Osteoblast (primary cell): ENCODE data around the gene TNFRSF19. TPM values are rescaled to one million over a fixed set of nuclear protein-coding genes. Genes with fewer than 3 reads are reported as not detected.

Experiments
- DNase-seq: peaks from one replicate; pipeline ENCODE4 v3.0.0; 2011; ENCODE audit warnings: low spot score, mixed read lengths; ENCODE audit not compliant: insufficient read length; ENCODE audit errors: missing footprints
- H2AFZ ChIP-seq: 2 replicates; pipeline ENCODE4 v1.6.0; 2011; ENCODE audit warnings: mild to moderate bottlenecking, low read length
- H3K27ac ChIP-seq: 2 replicates; pipeline ENCODE4 v1.5.1; 2011; ENCODE audit warnings: mild to moderate bottlenecking, low read depth, low read length, moderate library complexity
- H3K27me3 ChIP-seq: 2 replicates; pipeline ENCODE4 v1.6.0; 2012; ENCODE audit warnings: mild to moderate bottlenecking, control low read depth, inconsistent platforms, low read length, moderate library complexity; ENCODE audit not compliant: insufficient read depth
- H3K36me3 ChIP-seq: 2 replicates; pipeline ENCODE4 v1.5.1; 2011; ENCODE audit warnings: mild to moderate bottlenecking, low read length, control low read depth, moderate library complexity; ENCODE audit not compliant: insufficient read depth
- H3K4me1 ChIP-seq: 2 replicates; pipeline ENCODE4 v1.5.1; 2011; ENCODE audit warnings: mild to moderate bottlenecking, low read length, control low read depth, moderate library complexity; ENCODE audit not compliant: insufficient read depth
- H3K4me2 ChIP-seq: 2 replicates; pipeline ENCODE4 v1.6.0; 2011; ENCODE audit warnings: mild to moderate bottlenecking, low read length; ENCODE audit not compliant: insufficient read depth
- H3K4me3 ChIP-seq: fragments of 200-600 bp; sonication (generic); 3 replicates; pipeline ENCODE4 v1.5.1; 2012; ENCODE audit warnings: mild to moderate bottlenecking, low read length, inconsistent platforms; ENCODE audit not compliant: insufficient read depth
- H3K79me2 ChIP-seq: 2 replicates; pipeline ENCODE4 v1.6.0; 2012; ENCODE audit warnings: mild to moderate bottlenecking, low read length, control low read depth, inconsistent platforms; ENCODE audit not compliant: insufficient read depth
- H3K9me3 ChIP-seq: 2 replicates; pipeline ENCODE4 v1.5.1; 2011; ENCODE audit warnings: low read depth, low read length, control low read depth
- H4K20me1 ChIP-seq: 2 replicates; pipeline ENCODE4 v1.6.0; 2012; ENCODE audit warnings: mild to moderate bottlenecking, low read length, control low read depth; ENCODE audit not compliant: insufficient read depth
- total RNA-seq: library from RNA; depleted of rRNA; stranded (reverse); fragments of >200 nt; gene quantifications from 2 replicates; pipeline ENCODE4 v1.2.3, GENCODE V29; 2012
- TF ChIP-seq, protein P1 (sequence below): IDR thresholded peaks from 2 replicates; pipeline ENCODE4 v1.5.1; 2011; ENCODE audit warnings: mild to moderate bottlenecking, low read depth, low read length, moderate library complexity; ENCODE audit errors: extremely low read depth

TNFRSF19 gene
- total RNA-seq, 1 donor, result 73.8 TPM

DNA sequence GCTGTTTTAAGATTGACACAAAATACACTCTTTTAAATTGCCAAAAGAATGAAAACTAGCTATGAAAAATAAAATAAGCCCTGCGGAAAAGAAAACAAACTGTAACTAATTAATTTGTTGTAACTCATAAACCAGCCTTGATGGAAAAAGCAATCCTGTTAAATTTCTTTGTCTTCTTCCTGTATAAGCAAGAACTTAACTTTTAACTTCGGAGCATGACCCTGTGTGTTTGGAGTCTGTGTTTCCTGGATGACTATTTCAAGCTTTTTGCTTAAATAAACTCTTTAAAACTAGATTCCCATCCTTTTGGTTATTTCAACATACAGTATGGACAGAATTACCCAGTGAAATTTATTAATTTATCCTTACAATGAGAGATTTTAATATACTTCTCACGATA lies 122.6 kb downstream of the TNFRSF19 start:
- no peak overlapping the region for H3K4me2 ChIP-seq
- no peak for DNase-seq
- H3K27me3 ChIP-seq, result no peaks in the 10 kb centered on the region
- TF ChIP-seq, protein P1, sequence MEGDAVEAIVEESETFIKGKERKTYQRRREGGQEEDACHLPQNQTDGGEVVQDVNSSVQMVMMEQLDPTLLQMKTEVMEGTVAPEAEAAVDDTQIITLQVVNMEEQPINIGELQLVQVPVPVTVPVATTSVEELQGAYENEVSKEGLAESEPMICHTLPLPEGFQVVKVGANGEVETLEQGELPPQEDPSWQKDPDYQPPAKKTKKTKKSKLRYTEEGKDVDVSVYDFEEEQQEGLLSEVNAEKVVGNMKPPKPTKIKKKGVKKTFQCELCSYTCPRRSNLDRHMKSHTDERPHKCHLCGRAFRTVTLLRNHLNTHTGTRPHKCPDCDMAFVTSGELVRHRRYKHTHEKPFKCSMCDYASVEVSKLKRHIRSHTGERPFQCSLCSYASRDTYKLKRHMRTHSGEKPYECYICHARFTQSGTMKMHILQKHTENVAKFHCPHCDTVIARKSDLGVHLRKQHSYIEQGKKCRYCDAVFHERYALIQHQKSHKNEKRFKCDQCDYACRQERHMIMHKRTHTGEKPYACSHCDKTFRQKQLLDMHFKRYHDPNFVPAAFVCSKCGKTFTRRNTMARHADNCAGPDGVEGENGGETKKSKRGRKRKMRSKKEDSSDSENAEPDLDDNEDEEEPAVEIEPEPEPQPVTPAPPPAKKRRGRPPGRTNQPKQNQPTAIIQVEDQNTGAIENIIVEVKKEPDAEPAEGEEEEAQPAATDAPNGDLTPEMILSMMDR, result no peak
- no peak overlapping the region for H2AFZ ChIP-seq
- no peak overlapping the region for H3K27ac ChIP-seq
- peaks cover 5% of the 10 kb centered on the region for H3K4me1 ChIP-seq
- no peaks in the 10 kb centered on the region for H3K36me3 ChIP-seq
- no peak overlapping the region for H3K4me3 ChIP-seq
- H3K79me2 ChIP-seq, result no peaks in the 10 kb centered on the region
- no peaks in the 10 kb centered on the region for H3K9me3 ChIP-seq
- no peaks in the 10 kb centered on the region for H4K20me1 ChIP-seq

DNA sequence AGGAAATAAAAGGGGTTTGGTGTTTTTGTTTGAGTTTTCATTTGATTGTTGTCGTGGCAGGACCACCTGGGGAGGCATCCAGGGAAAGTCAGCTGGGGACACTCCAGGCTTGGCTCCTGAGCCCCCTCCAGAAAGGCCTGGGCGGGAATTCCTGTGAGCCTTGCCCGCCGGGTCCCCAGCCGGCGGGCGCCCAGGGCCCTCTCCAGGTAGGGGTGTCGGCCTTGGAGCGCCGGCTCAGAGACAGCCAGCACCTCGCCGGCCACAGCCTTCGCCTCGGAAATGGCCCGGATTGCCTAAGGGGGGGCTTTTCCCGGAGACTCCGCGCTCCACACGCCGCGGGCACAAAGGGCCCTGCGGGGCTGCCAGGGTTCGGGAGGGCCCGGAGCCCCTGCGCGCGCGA lies 125.0 kb downstream of the TNFRSF19 start:
- Histone ChIP-seq H3K9me3 (no peaks in the 10 kb centered on the region), H3K4me3 (no peak overlapping the region), H3K27ac (no peak overlapping the region), H3K36me3 (no peaks in the 10 kb centered on the region), H3K4me2 (no peak overlapping the region), H3K27me3 (no peaks in the 10 kb centered on the region), H3K4me1 (peaks cover 12% of the 10 kb centered on the region), H3K79me2 (no peaks in the 10 kb centered on the region), H4K20me1 (no peaks in the 10 kb centered on the region), H2AFZ (no peak overlapping the region)
- no peak for DNase-seq
- TF ChIP-seq, protein P1, result no peak

DNA sequence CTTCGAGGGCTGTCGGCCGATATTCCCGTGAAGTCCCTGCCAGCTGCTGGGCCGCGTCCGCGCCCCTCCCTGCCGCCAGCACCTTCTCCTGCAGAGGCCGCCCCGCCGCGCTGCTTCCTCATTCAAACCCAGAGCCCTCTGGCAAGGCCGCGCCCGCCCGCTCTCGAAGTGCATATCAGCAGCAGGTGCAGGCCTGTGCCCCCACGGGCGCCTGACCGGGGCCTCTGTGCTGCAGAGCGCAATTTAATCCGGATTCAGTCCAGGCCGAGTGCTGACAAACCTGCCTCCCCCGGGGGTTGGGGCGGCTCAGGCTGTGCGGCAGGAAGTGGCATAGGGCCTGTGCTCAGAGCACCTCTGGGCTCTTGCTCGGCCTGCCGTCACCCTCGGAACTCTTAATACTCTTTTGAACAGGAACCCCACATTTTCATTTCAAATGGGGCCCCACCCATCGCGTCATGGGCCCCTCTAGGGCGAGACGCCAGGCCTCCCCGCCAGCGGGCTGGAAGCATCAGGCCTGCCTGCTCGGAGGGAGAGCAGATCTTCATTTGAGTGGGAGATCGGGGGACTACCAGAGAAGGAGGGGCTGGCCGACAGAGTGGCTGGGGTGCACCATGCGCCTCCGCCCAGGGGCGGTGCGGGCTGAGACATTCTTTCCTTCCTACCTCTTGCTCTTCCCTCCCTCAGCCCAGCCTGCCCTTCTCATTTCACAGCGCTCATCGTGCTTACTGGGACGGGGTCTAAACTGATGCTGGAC lies 125.7 kb downstream of the TNFRSF19 start:
- Histone ChIP-seq H3K79me2 (no peaks in the 10 kb centered on the region), H3K4me2 (no peak overlapping the region)

DNA sequence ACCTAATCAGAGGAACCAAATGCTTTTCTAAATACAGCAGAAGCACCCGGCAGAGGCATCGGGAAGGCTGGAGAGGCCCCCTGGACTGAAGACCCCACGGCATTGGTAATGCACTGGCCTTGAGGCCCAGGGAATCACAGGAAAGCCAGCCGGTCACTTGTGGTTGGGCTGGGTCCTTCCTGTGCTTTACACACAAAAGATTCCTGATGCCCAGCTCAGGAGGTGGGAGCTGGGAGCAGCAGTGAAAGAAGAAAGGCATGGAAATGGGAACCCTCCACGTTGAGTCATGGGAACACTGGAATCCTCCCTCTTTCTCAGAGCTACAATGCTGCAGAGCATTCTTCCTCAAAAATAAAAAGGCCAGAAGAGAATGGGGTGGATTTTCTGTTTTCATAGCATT lies 126.4 kb downstream of the TNFRSF19 start:
- H3K4me2 ChIP-seq, result no peak overlapping the region
- TF ChIP-seq, protein P1, result no peak
- no peak overlapping the region for H3K27ac ChIP-seq
- DNase-seq, result peak; percentile 95
- no peaks in the 10 kb centered on the region for H3K27me3 ChIP-seq
- H3K4me3 ChIP-seq, result no peak overlapping the region
- no peaks in the 10 kb centered on the region for H3K79me2 ChIP-seq
- H3K9me3 ChIP-seq, result no peaks in the 10 kb centered on the region
- no peaks in the 10 kb centered on the region for H4K20me1 ChIP-seq
- H2AFZ ChIP-seq, result no peak overlapping the region
- H3K4me1 ChIP-seq, result peaks cover 25% of the 10 kb centered on the region
- no peaks in the 10 kb centered on the region for H3K36me3 ChIP-seq

More for the DNA sequence above, 125.7 kb downstream of the TNFRSF19 start:
- DNase-seq, result no peak
- Histone ChIP-seq H4K20me1 (no peaks in the 10 kb centered on the region), H3K27ac (no peak overlapping the region), H3K36me3 (no peaks in the 10 kb centered on the region), H3K4me3 (no peak overlapping the region), H2AFZ (no peak overlapping the region), H3K27me3 (no peaks in the 10 kb centered on the region), H3K4me1 (peaks cover 18% of the 10 kb centered on the region), H3K9me3 (no peaks in the 10 kb centered on the region)
- TF ChIP-seq, protein P1, result no peak
